Stimulated activated CD8-positive, alpha-beta memory T cell treated with anti-CD3 and anti-CD28 coated beads, Interleukin-15, amount 100 ng/mL, for 1 hour (primary cell): Measurements from ENCODE around the gene INHBE.
"Not testable (repeated sequence)": the region's sequence is repeated elsewhere in the genome, so short reads cannot be mapped to it uniquely, and the experiment has no call there.

Experiments
- DNase-seq: peaks from one replicate; pipeline ENCODE4 v3.0.0-alpha.2; 2020; ENCODE audit warnings: low read depth

The INHBE gene

DNA sequence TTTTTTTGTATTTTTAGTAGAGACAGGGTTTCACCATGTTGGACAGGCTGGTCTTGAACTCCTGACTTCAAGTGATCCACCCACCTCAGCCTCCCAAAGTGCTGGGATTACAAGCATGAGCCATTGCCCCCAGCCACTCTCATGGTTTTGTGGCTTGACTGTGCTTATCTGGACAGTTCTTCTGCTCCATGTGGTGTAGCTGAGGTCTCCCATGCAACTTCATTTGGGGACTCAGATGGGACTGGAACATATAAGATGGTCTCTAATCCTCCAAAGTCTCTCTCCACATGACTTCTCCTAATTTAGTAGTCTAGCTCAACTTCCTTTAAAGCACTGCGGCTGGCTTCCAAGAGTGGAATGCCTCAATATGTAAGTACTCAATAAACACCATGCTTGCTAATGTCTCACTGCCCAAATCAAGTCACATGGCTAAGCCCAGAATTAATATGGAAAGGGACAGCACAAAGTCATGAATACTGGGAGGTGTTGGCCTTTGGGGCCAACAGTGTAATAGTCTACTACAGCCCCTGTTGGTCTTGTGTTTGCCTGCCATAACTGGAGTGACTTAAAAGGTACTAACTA is 13.2 kb upstream of the INHBE start:
- DNase-seq: no peak

DNA sequence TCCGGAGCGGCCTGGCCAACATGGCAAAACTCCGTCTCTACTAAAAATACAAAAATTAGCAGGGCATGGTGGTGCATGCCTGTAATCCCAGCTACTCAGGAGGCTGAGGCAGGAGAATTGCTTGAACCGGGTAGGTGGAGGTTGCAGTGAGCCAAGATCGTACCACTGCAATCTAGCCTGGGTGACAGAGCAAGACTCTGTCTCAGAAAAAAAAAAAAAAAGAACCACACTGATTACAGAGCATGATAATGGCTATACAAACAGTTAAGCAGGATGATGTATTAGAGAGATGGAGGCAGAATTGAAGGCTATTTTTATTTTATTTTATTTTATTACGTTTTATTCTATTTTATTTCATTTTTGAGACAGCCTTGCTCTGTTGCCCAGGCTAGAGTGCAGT is 10.8 kb upstream of the INHBE start:
- DNase-seq: not testable (repeated sequence)

DNA sequence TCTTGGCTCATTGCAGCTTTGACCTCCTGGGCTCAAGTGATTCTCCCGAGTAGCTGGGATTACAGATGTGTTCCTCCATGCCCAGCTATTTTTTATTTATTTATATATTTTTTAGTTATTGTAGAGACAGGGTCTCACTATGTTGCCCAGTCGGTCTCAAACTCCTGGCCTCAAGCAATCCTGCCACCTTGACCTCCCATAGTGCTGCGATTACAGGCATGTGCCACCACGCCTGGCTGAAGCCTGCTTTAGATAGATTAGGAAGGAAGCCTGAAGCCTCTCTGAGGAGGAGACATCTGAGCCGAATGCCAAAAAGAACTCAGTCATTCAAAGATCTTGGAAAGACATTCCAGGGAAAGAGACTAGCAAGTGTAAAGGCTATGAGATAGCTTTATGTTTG is 10.4 kb upstream of the INHBE start:
- DNase-seq: no peak

DNA sequence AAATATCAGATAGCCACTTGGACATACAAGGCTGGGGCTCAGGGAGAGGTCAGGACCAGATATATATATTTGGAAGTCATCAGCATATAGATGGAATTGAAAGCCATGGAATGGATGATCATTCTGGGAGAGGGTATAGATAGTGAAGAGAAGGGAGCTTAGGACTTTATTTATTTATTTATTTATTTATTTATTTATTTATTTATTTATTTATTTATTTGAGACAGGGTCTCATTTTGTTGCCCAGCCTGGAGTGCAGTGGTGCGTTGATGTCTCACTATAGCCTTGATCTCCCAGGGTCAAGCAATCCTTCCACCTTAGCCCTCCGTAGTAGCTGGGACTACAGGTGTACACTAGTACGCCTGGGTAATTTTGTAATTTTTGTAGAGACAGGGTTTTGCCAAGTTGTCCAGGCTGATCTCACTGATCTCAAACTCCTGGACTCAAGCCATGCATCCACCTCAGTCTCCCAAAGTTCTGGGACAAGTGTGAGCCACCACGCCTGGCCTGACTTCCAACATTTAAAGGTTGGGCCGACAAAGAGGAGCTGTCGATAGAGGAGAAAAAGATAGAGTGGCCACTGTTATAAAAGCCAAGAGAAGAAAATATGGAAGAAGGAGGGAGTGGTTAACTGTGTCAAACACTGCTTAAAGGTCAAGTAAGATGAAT is 8.7 kb upstream of the INHBE start:
- DNase-seq: no peak

DNA sequence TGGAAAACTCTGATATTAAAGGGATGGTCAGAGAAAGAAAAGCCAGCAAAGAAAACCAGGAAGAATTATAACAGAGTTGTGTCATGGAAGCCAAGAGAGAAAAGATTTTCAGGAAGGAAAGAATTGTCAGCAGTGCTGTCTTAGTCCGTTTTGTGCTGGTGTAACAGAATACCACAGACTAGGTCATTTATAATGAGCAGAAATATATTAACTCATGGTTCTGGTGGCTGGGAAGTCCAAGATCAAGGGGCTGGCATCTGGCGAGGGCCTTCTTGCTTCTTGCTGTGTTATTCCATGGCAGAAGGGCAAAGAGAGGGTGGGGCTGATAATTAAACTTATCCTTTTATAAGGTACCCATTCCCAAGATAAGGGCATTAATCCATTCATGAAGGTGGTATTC is 6.4 kb upstream of the INHBE start:
- no peak for DNase-seq

DNA sequence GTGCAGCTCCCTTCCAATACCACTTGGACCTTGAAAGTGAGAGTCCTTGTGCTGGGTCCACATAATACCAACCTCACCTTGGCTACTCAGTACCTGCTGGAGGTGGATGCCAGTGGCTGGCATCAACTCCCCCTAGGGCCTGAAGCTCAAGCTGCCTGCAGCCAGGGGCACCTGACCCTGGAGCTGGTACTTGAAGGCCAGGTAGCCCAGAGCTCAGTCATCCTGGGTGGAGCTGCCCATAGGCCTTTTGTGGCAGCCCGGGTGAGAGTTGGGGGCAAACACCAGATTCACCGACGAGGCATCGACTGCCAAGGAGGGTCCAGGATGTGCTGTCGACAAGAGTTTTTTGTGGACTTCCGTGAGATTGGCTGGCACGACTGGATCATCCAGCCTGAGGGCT is 5.7 kb upstream of the INHBE start:
- no peak for DNase-seq

DNA sequence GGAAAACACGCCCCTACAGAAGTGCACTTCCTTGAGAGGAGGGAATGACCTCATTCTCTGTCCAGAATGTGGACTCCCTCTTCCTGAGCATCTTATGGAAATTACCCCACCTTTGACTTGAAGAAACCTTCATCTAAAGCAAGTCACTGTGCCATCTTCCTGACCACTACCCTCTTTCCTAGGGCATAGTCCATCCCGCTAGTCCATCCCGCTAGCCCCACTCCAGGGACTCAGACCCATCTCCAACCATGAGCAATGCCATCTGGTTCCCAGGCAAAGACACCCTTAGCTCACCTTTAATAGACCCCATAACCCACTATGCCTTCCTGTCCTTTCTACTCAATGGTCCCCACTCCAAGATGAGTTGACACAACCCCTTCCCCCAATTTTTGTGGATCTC is 5.0 kb upstream of the INHBE start:
- no peak for DNase-seq

DNA sequence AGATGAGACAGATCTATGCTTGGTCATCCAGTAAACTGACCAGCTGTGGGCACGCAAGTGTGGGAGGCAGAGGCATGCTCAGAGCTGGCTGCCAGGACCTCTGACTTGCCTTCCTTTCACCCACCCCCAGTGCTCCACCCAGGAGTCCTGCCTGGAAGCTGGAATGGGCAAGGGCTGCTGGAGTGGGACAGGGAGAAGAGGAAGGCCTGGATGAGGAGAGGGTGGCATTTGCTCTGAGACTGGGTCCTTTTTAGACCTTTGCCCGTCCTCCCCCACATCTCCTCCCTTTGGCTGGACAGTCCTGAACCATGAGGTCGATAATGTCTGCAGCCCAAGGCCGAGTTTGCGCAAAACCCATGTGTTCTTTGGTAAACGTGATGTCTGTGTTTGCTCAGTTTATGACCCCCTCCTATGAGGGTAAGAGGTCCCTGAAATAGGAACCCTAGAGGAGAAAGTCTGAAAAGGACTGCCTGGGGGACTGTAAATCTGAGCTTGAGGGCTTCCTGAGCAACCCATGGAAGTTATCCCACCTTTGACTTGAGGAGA is 3.8 kb upstream of the INHBE start:
- no peak for DNase-seq

DNA sequence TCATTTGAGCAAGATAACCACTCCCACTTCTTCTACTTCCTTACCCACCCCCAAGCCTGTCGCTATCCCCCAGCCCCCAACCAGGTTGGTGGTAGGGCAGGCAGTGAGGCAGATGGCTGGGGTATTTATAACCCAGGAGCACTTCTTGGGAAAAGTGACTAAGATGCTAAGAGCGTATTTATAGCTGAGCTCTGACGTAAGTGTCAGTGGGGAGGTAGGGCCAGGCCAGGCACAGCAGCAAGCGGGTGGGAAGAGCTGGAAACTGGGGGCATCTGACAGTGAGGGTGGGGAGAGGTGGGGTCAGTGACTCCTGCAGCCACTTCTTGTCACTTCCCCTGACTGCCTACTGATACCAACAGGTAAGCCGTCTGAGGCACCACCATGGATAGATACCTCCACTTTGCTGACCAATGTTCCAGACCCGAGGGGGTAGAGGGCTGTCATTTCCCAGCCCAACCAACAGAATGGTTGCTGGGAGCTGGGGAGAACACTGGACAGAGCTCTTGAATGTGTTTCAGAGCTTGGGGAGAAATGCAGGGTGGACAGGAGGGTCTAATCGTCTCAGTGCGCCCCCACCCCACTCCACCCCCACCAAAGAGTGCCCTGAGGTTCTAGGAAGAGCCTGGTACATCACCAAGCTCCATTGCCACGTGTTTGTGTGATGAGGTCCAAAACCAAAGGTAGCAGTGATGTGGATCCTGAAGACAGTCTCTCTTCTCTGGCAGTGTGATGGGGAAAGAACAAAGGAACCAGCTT is 2.7 kb upstream of the INHBE start:
- no peak for DNase-seq

DNA sequence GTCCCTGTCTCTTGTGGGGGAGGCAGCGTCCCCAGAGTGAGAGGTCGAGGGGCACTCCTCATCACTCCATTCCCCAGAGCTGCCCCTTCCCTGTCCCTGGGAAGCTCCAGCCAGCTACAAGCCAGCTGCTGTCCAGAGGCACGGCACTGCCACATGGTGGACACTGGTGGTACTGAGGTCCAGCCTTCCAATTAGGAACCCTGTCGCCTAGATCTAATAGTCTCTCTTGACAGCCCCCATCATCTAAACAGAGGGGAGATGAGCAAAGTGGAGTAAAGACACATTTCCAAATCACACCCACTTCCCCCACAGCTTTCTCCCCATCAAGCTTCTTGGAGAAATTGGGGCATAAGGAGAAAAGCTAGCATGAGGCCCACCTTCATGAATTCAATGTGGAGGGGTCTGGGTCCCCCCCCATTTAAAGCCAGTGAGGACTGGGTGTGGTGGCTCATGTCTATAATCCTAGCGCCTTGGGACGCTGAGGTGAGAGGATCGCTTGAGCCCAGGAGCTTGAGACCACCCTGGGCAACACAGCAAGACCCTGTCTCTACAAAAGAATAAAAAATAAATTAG is 2.1 kb upstream of the INHBE start:
- no peak for DNase-seq

DNA sequence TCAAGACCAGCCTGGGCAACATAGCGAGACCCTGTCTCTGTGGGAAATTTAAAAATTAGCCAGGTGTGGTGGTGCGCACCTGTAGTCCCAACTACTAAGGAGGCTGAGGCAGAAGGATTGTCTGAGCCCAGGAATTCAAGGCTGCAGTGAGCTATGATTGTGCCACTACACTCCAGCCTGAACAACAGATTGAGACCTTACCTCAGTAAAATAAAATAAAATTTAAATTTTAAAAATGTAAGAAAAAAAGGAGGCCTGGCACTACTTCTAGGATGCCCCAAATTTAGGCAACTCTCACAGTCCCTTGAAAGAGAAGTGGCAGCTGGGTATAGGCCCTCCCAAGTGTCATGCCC is 918 bp upstream of the INHBE start:
- no peak for DNase-seq

DNA sequence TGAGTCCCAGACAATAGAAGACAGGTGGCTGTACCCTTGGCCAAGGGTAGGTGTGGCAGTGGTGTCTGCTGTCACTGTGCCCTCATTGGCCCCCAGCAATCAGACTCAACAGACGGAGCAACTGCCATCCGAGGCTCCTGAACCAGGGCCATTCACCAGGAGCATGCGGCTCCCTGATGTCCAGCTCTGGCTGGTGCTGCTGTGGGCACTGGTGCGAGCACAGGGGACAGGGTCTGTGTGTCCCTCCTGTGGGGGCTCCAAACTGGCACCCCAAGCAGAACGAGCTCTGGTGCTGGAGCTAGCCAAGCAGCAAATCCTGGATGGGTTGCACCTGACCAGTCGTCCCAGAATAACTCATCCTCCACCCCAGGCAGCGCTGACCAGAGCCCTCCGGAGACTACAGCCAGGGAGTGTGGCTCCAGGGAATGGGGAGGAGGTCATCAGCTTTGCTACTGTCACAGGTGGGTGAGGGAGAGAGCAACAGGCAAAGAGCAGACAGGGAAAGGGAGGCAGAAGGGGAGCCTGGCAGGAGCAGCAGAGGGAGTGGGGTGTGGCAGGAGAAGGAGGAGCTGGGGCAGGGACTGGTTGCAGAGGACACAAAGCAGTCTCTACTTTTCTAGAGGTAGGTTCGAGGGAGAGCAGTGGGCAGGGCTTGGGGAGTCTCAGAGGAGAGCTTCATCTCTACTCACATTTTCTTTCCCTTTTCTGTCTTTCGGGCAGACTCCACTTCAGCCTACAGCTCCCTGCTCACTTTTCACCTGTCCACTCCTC is 452 bp downstream of the INHBE start:
- no peak for DNase-seq

DNA sequence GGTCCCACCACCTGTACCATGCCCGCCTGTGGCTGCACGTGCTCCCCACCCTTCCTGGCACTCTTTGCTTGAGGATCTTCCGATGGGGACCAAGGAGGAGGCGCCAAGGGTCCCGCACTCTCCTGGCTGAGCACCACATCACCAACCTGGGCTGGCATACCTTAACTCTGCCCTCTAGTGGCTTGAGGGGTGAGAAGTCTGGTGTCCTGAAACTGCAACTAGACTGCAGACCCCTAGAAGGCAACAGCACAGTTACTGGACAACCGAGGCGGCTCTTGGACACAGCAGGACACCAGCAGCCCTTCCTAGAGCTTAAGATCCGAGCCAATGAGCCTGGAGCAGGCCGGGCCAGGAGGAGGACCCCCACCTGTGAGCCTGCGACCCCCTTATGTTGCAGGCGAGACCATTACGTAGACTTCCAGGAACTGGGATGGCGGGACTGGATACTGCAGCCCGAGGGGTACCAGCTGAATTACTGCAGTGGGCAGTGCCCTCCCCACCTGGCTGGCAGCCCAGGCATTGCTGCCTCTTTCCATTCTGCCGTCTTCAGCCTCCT is 1.1 kb downstream of the INHBE start:
- no peak for DNase-seq

DNA sequence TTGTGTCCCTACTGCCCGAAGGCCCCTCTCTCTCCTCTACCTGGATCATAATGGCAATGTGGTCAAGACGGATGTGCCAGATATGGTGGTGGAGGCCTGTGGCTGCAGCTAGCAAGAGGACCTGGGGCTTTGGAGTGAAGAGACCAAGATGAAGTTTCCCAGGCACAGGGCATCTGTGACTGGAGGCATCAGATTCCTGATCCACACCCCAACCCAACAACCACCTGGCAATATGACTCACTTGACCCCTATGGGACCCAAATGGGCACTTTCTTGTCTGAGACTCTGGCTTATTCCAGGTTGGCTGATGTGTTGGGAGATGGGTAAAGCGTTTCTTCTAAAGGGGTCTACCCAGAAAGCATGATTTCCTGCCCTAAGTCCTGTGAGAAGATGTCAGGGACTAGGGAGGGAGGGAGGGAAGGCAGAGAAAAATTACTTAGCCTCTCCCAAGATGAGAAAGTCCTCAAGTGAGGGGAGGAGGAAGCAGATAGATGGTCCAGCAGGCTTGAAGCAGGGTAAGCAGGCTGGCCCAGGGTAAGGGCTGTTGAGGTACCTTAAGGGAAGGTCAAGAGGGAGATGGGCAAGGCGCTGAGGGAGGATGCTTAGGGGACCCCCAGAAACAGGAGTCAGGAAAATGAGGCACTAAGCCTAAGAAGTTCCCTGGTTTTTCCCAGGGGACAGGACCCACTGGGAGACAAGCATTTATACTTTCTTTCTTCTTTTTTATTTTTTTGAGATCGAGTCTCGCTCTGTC is 1.8 kb downstream of the INHBE start:
- no peak for DNase-seq

DNA sequence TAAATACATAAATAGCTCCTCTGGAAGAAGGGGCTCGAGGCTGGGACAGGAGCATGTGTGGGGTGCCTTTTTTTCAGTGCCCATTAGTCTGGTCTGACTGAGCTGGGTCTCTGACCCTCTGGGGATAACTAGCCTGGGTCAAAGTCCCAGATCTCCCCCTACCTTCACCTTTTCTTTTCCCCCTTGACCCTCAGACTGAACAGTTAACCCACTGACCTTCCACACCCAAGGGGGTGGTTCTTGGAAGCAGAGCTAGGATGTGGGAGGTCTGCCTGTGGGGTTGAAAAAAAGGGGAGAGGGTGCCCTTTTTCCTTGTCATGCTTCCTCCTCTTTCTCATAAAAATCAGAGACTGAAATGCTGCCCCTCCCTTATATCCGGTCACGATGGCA is 3.6 kb downstream of the INHBE start:
- no peak for DNase-seq

DNA sequence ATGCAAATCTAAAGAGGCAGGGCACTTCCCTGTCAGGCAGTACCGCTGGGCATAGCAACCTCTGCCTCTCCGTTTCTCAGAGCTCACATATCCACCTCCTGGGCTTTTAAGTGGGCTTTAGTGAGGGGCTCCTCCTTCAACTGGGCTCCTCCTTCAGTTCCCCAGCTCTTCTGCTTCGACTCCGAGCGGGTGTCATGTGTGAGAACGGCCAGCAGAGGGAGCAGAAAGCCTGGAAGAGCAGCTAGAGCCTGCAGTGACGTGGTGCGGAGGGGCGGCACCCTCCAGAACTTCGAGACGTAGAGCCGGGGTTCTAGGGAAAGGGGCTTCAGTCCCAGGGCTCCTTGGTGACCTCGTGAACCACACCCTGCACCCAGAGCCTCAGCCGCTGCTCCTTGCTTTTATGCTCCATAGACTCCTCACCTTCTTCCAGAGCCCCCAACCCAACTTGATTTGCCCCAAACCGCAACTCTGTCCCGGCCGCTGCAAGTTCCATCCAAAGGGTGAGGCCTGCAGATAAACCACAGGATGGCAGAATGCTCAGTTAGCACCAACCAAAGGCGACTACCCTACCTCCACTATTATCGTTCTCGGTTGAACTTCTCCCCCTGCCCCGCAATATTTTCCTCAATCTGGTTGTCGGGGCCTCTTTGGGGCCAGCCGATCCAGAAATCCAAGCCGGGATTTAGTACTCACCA is 4.1 kb downstream of the INHBE start:
- peak; percentile 90 for DNase-seq

DNA sequence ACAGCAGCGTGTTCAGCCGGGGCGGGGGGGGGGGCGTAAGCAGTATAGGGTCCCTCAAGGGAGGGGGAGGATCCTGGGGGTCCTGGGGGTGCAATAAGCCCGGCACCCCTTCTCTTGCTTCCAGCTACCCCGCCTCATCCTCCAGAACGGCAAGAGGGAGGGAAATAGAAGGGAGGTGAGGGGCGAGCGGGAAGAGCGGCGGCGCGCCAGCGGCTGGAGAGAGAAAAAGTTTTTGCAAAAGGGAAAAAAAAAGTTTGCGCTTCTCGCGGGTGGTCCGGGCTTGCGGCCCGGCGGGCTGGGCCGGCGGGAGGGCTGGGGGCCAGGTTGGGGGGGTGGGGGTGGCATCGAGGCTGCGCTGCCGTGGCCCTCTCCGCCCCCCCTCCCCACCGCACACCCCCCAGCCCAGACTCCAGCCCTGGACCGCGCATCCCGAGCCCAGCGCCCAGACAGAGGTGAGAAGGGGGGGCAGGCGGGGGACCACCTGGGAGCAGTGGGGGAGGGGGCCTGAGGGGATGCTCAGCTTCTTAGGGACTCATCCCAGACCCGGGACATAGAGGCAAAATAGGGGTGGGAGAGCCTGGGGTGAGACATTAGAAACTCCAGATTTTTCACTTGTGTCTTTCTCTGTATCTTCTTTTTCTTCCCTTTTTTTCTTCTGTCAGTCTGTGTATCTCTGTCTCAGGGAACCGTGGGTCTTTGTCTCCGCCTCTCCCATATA is 4.8 kb downstream of the INHBE start, which contains the start of gene GLI1:
TSS of gene GLI1 (plus strand) at position 36 of the 718 bp plus-strand sequence. CDS start 3,907 bp downstream, outside the sequence.
- no peak for DNase-seq

DNA sequence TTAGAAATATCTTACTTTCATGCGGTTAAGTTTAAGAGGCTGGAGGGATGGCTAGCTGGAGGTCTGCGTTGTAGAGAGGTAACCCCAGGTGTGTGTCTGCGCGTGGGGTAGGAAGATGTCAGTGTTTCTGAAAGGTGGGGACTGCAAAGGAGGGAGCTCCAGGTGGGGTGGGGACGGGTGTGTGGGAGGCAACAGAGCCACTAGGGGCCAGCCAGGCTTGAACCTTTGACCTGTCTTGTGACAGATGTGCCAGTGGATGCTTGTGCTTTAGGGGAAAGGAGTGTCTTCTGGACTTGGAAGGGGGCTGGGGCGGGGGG is 5.3 kb downstream of the INHBE start:
- no peak for DNase-seq

DNA sequence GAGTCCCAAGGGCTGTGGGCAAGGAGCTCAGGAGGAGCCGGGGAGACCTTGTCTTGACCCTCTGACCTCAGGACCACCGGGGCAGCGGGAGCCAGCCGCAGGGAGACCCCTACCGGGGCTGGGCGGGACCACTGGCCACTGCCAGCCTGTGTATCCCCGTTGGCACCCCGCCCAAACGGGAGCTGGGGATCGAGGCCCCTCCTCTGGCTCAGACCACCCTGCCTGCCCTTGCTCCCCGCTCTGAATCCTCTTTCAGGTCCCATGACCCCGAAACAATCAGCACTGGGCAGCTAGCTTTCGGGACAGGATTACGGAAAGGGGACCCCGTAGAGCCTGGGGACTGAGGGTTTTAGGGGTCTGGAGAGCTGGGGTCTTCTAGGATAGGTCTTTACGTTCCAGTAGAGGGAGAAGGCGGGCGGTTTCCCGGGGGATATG is 5.8 kb downstream of the INHBE start:
- DNase-seq: no peak
